Measurements from ENCODE around the gene CYB561A3.
A peak's percentile ranks its signal among the peaks of the same experiment; 100 is the strongest.

The CYB561A3 gene

GRCh38 chr11:61337706-61338470 is 23.8 kb downstream of the CYB561A3 start:
- peaks cover 7% of the 10 kb centered on the region for H3K4me1 ChIP-seq (ENCODE audit: insufficient read depth, poor library complexity, severe bottlenecking)
- no peak for ATAC-seq (ENCODE audit: low read depth)
- TF ChIP-seq, protein P1, sequence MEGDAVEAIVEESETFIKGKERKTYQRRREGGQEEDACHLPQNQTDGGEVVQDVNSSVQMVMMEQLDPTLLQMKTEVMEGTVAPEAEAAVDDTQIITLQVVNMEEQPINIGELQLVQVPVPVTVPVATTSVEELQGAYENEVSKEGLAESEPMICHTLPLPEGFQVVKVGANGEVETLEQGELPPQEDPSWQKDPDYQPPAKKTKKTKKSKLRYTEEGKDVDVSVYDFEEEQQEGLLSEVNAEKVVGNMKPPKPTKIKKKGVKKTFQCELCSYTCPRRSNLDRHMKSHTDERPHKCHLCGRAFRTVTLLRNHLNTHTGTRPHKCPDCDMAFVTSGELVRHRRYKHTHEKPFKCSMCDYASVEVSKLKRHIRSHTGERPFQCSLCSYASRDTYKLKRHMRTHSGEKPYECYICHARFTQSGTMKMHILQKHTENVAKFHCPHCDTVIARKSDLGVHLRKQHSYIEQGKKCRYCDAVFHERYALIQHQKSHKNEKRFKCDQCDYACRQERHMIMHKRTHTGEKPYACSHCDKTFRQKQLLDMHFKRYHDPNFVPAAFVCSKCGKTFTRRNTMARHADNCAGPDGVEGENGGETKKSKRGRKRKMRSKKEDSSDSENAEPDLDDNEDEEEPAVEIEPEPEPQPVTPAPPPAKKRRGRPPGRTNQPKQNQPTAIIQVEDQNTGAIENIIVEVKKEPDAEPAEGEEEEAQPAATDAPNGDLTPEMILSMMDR (IDR thresholded peaks at IDR 0.05; ENCODE audit: poor library complexity, severe bottlenecking), result no peak
- H3K36me3 ChIP-seq (ENCODE audit: low read depth), result peaks cover 21% of the 10 kb centered on the region
- H3K9me3 ChIP-seq (ENCODE audit: severe bottlenecking), result no peaks in the 10 kb centered on the region
- H3K4me3 ChIP-seq (ENCODE audit: severe bottlenecking), result no peak overlapping the region
- no peak for DNase-seq (ENCODE audit: low spot score)
- no peaks in the 10 kb centered on the region for H3K27me3 ChIP-seq (ENCODE audit: insufficient read depth, poor library complexity, severe bottlenecking)
- no peak overlapping the region for H3K27ac ChIP-seq (ENCODE audit: poor library complexity, severe bottlenecking)

DNA sequence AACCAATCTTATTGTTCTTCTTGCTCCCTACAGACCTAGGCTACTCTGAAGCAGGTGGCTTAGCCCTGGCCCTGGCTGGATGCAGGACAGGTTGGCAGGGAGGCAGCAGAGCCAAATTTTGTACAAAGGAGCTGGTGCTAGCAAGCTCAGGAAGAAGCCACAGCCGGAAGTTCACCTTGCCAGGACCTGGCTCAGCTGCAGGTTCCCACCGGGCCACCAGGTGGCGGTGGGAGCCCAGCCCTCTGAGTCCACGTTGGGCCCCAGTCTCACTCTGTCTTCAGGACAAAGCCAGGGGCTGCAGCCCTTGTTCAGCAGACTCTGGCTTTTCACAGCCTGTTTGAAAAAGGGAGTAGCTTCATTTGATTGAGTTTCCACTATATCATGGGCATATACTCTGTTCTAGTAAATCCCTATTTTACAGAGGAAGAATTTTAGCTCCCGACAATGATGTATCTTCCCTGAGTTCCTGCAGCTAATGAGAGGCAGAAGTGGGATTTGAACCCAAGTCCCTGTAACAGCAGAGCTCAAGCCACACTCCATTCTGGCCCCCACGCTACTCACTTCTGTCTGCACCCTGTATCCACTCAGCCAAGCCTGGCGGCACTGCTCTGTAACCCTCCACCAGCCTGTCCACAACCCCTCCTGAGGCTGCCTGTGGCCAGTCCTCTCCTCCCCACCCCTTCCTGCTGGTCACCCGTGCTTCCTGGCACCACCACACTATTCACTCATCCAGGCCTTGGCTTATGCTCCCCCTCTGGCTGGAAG is 25.3 kb downstream of the CYB561A3 start:
- Histone ChIP-seq H3K9me3 (ENCODE audit: severe bottlenecking) (no peaks in the 10 kb centered on the region), H3K4me1 (ENCODE audit: insufficient read depth, poor library complexity, severe bottlenecking) (peaks cover 11% of the 10 kb centered on the region), H3K27ac (ENCODE audit: poor library complexity, severe bottlenecking) (peak overlapping the region; percentile 52), H3K4me3 (ENCODE audit: severe bottlenecking) (no peak overlapping the region), H3K27me3 (ENCODE audit: insufficient read depth, poor library complexity, severe bottlenecking) (no peaks in the 10 kb centered on the region), H3K36me3 (ENCODE audit: low read depth) (peaks cover 13% of the 10 kb centered on the region)
- ATAC-seq (ENCODE audit: low read depth), result peak; percentile 67
- TF ChIP-seq, protein P1 (IDR thresholded peaks at IDR 0.05; ENCODE audit: poor library complexity, severe bottlenecking), result peak; percentile 97
- no peak for DNase-seq (ENCODE audit: low spot score)

- H3K36me3 ChIP-seq (ENCODE audit: low read depth), result peaks cover 20% of the 10 kb centered on the region
- no peak overlapping the region for H3K4me3 ChIP-seq (ENCODE audit: severe bottlenecking)
- H3K27ac ChIP-seq (ENCODE audit: poor library complexity, severe bottlenecking), result peak overlapping the region; percentile 52
- ATAC-seq (ENCODE audit: low read depth), result no peak
- peaks cover 16% of the 10 kb centered on the region for H3K4me1 ChIP-seq (ENCODE audit: insufficient read depth, poor library complexity, severe bottlenecking)
- TF ChIP-seq, protein P1 (IDR thresholded peaks at IDR 0.05; ENCODE audit: poor library complexity, severe bottlenecking), result no peak
- H3K27me3 ChIP-seq (ENCODE audit: insufficient read depth, poor library complexity, severe bottlenecking), result no peaks in the 10 kb centered on the region
- no peak for DNase-seq (ENCODE audit: low spot score)
- H3K9me3 ChIP-seq (ENCODE audit: severe bottlenecking), result no peaks in the 10 kb centered on the region
Measured at GRCh38 chr11:61335355-61335710, 26.3 kb downstream of the CYB561A3 start.

DNA sequence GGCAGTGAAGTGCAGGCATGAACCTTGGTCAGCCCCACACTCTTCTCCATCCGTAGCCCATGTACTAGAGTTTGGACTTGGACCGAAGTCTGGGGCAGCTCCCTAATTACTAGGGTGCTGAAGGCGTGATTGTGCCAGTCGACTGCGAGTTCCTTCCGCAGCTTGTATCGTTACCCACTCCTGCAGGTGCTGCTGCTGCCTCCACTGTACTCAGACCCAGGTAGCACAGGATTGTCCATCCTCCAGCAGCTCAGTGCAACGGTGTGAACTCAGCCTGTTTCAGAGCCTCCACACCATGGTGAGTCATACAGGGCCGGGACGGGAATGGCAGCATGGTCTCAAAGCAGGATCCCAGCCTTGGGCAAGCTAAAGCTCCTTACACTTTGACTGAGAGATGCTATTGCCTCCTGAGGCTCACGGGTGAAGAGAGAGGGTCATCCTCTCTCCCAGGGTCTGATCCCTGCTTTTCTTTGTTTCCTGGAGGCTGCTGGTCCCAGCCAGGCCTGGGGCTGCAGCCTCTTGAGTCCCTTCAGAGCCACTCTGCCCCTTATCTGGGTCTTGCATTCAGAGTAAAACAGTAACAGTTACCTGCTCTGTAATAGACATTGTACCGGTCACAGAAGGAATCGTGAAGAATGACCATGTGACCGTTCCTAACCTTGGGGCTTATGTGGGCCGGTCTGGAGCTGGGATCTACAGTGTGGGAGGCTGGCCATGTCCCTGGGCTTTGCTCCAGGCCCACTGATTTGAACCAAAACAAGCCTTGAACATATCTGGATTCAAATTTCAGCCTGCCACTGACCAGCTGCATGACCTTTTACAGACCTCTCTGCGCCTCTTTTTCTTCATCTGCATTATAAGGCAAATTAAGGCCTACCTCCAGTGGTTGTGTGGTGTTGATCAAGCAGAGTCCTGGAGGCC is 27.0 kb downstream of the CYB561A3 start:
- ATAC-seq (ENCODE audit: low read depth) (no peak; the same call in 2 of the 3 replicates), DNase-seq (ENCODE audit: low spot score) (no peak)
- no peaks in the 10 kb centered on the region for H3K9me3 ChIP-seq (ENCODE audit: severe bottlenecking)
- TF ChIP-seq, protein P1 (IDR thresholded peaks at IDR 0.05; ENCODE audit: poor library complexity, severe bottlenecking), result no peak
- H3K27me3 ChIP-seq (ENCODE audit: insufficient read depth, poor library complexity, severe bottlenecking), result no peaks in the 10 kb centered on the region
- no peak overlapping the region for H3K4me3 ChIP-seq (ENCODE audit: severe bottlenecking)
- H3K4me1 ChIP-seq (ENCODE audit: insufficient read depth, poor library complexity, severe bottlenecking), result peaks cover 16% of the 10 kb centered on the region
- peak overlapping the region; percentile 52 for H3K27ac ChIP-seq (ENCODE audit: poor library complexity, severe bottlenecking)
- H3K36me3 ChIP-seq (ENCODE audit: low read depth), result peaks cover 25% of the 10 kb centered on the region

Measured in RWPE2 (cell line).